Fibroblast of skin of right quadriceps (primary cell): Measurements from ENCODE around the gene RNF144B.
A peak's percentile ranks its signal among the peaks of the same experiment; 100 is the strongest.
"Not testable (repeated sequence)": the region's sequence is repeated elsewhere in the genome, so short reads cannot be mapped to it uniquely, and the experiment has no call there.

Experiments used
- DNase-seq: peaks from one replicate; pipeline ENCODE4 v3.0.0-alpha.2; 2013

Gene RNF144B

DNA sequence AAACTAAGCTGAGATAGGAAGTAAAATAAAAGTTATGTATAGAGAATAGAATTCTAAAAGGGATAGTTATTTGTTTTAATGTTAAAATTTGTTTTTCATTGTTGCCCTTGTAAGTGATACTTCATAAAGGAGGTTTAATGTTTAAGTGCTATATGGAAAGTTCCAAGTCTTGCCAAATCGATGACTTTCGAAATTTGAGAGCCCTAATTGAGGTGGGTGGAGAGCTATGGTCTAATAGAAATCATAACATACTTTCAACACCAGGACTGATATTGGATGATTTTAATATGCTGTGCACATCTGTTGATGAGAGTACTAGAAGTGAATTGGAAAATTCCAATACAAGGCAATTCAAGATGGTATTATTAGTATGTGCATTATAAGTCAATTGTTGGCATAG, 64.6 kb downstream of the RNF144B start:
- no peak for DNase-seq

DNA sequence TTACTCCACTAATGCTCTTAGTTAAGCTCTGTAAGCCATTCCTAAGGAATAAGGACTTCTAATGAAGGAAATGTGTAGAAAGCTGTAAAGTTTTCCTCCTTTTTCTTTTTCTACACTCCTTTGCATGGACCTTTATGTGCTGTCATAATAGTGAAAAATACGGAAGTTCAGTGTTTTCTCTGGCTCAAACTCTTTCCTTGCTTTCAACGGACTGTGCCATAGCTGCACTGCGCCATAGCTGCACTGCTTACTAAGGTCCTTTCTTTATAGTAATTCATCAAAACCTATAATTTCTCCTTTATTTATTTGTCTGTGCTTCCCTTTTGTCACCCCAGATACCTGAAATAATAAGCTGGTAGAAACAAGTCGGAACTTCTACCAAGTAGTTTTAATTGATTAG, 67.3 kb downstream of the RNF144B start:
- no peak for DNase-seq

DNA sequence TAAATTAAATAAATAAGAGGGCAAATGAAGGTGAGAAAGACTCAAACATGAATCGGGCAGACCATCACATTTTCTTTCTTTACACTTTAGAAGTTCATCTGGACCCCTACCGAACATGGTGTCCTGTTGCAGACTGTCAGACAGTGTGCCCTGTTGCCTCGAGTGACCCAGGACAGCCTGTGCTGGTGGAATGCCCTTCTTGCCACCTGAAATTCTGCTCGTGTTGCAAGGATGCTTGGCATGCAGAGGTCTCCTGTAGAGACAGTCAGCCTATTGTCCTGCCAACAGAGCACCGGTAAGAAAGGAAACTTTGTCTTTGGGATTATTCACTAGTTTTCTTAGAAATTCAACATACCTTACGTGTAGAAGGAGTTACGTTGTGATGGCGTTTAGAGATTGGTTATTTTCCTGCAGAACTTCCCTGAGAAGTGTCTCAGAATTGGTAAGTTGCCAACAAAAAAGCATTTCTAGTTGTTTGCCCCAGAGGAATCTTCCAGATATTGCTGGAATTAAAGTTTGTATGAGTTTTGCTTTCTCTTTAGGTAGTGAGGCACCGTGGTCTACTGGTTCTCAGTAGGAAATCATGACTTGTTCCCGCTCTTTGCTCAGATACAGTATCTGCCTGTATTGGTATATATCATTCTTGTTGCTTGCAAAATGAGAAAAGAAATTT, 70.1 kb downstream of the RNF144B start:
- DNase-seq, result no peak

DNA sequence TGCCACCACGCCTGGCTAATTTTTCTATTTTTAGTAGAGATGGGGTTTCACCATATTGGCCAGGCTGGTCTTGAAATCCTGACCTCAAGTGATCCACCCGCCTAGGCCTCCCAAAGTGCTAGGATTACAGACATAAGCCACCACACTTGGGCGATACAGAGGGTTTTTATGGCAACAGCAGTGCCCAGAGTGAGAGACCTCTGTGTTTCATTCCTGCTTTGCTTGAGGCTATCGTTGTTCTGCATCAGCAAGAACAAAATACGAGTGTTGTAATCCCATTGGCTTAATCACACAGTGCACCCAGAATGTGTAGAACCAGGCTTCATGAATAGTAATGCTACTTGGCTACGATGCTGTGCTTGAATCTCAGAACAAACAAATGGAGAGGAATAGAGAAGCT, 70.9 kb downstream of the RNF144B start:
- DNase-seq, result not testable (repeated sequence)

DNA sequence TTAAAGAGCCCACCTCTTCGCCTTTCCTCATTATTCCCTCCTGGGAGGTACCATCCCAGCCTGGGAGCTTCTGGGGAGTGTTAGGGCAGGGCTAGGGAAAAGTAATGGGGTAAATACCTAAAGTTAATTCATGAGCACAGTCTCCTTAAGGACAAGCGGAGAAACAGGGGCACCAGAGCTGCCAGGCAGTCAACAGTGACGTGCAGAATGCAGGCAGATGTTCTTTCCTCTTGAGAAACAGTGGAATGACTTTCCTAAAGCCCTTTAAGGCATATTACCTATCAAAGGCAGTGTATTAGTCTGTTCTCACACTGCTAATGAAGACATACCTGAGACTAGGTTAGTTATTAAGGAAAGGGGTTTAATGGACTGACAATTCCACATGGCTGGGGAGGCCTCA, 76.3 kb downstream of the RNF144B start:
- no peak for DNase-seq

DNA sequence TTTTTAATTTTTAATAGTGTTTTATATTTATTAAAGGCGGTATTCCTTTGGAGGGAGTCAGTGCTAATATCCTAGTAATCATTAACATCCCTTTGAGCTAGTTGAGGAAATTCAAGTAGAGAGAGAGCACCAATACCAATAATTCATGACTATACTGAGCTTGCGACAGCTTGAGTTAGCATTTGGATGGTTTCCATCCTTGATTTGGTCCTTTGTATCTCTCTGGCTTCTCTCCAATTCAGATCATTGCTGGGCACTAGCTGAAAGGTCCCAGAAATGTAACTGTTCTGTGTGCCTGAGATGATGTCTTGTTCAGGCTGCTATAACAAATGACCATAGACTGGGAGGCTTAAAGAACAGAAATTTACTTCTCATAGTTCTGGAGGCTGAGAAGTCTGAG, 77.0 kb downstream of the RNF144B start:
- DNase-seq, result no peak

DNA sequence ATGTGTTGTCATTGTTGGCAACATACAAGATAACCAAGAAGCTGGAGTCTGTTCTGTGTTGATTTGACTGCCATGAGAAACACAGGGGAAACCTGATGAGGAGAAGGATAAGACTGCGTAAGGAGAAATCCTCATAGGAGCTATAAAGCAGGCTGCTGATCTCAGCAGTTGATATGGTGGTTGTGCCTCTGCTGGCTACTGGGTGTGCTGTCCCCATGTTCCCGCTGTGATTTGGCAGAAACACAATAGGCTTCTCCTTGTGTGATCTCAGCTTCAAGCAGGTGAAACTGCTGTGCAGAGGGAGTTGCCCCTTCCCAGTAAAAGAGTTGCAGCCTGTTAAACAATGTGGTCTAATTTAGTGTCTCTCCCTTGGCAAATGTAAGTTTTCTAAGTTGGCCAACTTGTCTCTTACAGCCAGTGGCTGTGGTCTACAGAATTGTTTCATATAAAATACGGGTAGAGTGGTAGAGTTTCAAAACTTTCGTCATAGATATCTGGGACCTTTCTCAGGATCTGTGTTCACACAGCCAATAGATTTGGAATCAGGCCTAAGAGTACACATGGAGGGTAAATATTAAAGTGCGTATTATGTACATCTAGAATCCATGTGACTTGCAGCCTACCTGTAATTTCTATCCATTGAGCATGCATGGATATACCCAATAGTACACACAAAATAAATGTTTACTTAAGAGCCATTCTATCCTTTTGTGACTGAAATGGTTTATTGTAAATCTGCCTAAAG, 78.4 kb downstream of the RNF144B start:
- no peak for DNase-seq

DNA sequence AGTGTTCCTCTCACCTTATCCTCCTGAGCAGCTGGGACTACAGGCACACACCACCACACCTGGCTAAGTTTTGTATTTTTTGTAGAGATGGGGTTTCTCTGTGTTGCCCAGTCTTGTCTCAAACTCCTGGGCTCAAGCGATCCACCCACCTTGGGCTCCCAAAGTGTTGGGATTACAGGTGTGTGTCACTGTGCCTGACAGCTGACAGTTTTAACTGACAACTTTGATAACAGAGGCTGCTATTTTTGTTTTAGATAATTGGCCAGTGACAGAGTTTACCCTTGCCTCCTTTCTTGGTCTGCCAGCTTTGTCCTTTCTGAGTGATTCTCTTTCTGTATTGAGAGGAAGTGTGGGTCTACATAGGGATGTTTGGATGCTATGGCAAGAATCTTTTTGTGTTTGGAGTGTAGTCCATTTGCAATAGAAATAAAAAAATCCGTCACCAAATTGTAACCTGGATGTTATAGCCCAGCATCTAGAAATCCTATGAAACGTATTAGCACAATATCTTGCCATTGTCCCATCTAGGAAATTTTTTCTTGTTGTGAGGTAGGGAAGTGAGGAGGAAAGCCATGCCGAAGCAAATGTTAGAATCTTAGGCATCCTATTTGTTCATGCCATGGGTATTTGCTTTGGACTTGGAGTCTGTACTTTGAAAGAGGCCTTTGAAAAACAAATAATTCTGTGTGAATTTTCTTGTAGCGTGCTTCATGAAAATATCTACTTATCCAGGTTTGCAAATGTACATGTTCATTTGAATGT, 80.8 kb downstream of the RNF144B start:
- no peak for DNase-seq

DNA sequence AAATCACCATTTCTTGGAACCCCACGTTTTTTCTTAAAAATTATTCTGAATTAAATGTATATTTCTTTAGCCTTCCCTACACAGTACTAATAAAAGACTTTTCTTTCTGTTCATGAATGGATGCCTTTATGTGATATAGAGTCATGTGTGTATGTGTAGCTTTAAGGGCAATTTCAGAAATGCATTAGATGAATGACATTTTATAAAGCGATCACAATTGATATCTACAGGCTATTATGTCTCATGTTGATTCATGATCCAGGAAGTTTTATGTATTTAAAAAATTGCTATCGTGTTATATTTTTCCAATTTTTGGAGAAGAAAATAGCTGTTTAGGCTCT, 81.3 kb downstream of the RNF144B start:
- no peak for DNase-seq

DNA sequence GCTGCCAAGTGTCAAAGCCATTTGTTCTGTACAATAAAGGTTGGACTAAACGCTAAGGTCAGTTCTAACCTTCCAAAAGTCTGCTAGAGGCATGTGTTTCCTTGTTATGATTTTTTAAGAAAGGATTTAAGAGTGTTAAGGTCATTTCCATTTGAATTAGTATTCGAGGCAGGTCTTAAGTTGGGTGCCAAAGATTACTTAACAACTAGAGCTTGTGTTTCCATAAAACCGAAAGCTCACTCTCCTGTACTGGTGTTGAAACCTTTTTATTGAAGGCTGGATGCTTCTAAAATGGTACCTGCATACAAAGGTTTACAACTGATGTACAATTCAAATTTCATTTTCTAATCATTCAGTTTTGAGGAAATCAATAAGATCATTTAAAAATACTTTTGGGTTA, 82.4 kb downstream of the RNF144B start:
- no peak for DNase-seq

DNA sequence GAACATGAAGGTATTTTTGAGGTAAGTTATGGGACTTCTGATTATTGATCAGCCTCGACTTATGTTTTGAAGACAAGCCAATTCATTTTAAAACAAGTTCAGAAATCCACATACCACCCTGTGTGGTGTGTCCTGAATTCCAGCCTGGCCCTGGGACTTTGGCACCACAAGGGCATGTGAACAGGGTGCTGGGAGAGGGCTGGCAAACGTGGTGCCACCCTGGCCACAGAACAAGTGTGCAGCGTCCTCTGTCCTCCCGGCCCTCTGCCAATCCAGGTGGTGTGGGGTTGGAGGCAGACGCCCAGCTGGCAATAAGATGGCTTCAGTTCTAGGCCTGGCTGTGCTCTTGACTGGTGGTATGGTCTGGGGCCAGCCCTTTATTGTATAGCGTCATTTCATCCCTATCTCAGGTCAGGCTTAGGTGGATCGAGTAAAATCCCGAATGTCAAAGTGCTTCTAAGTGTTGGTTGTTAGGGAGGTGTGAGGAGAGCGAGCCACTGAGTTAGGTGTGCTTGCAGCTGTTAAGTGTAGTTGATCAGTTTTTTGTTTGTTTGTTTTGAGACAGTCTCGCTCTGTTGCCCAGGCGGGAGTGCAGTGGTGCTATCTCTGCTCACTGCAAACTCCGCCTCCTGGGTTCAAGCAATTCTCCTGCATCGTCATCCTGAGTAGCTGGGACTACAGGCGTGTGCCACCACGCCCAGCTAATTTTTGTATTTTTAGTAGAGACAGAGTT, 84.2 kb downstream of the RNF144B start:
- no peak for DNase-seq

DNA sequence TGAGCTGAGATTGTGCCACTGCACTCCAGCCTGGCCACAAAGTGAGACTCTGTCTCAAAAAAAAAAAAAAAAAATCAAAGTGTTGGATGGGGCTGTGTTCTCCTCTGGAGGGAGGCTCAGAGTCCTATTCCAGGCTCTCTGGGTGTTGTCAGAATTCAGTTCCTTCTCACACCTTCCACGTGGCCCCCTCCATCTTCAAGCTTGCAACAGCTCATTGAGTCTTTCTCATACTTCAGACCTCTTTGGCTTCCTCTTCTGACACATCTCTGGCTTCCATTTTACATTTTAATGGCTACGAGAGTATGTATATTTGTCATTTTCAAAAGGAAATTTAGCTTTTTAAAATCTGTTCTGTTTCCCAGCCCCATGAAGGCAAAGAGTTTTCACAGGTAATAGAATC, 85.8 kb downstream of the RNF144B start:
- DNase-seq, result no peak

DNA sequence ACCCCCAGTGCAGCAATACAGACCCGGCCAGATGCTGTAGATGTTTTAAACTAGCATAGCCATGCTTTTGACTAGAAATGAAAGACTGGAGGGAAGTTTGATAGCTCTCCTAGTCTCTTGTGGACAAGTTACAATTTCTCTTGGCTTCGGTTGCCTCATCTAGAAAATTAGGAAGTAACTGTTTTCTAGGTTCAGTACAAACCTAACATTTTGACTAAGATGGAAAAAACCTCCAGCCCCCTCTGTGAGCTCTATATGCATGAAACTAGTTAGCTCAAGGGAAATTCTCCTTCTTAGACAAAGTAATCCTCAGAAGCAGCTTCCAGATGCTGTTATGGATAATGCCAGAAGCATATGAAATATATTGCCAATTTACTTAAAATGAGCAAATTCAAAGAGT, 86.6 kb downstream of the RNF144B start:
- no peak for DNase-seq

DNA sequence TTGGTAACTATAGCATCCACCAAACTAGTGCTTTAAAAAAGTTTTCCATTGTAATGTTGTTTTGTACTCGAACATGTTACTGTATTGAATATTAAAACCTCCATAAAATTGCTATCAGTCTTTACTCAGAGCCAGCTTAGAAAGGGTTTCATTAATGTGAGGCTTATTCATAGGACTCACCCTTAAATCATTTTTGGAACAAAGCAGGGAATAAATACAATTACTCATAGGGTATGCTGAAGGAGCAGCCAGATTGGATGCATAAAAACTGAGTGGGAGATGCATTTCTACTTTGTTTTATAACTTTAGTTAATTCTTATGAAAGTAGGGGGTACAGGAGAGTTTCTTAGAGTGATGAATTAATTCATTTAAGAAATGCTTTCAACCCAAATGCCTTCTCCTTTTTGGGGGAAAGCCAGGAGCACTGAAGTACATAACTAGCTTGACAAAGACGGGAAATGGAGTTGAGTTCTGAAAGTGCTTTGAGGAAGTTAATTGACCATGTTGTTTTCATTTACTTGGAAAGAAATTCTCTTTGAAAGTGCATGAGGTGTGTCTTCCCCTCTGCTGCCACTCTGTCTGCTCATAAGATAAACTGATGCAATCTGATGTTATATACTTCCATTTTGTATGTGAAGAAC, 90.3 kb downstream of the RNF144B start:
- peak; percentile 37 for DNase-seq

DNA sequence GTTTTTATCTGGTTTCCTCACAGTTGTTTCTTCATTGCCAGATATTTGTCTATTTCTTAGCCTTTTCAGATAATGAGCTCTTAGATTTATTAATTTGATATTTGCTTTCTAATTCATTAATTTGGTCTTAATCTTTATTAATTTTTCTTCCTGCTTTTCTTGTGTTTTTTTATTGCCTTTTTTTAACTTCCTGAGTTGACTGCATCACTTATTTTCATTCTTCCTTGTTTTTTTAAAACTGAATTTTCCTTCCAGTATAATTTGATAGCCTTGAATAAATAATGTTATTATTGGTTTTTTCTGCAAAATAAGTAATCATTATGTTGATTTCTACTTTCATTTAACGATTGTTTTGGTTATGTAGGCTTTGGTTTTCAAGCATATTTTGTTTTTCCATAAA, 91.5 kb downstream of the RNF144B start:
- no peak for DNase-seq

DNA sequence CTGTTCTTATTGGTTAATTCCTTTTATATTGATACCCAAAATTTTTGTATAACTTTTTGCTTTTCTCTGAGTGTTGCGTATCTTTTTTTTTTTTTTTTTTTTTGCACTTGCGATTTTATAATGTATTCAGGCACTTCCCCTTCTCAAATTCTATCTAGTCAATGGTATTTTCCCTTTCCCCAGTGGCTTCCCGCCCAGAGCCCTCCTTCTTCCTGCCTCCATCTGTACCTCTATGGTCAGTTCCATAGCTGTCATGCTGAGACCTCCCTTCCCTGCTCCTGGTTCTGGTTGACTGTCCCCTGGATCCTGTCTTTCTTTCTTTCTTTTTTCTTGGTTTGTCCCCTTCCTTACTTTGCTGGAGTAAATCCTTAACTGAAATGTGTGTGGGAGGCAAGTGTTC, 94.7 kb downstream of the RNF144B start:
- DNase-seq, result no peak

DNA sequence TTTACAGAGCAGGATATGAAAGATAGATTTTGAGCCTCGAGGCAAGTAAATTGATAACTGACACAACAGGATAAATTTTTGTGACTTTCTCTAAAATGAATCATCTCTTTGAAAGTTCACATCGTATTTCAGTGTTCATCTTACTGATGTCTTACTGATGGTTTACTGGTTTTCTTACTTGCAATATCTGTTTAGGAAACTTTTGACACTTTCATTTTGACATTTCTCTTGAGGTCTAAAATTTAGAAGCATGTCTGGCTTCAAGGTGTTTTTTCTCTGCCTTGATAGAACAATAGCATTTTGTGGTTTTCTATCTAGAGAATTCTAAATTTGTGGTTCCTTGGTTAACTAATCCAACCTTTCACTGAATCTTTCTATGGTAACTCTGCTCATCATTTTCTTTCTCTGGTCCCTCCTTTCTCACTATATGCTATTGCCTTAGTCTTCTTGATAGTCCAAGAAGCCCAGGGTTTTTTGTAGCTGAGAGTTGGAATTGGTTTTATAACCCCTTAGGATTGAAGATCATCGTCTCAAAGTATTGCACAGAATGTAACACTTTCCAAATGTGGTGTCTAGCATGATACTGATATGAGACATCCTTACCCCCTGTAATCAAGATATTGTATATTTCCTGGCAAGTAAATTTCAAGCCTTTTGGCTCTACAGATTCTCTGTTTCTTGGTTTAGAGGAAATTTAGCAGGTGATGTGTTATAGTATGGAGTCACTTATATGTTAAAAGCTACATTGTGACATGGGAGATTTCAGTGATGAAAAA, 98.7 kb downstream of the RNF144B start:
- no peak for DNase-seq

DNA sequence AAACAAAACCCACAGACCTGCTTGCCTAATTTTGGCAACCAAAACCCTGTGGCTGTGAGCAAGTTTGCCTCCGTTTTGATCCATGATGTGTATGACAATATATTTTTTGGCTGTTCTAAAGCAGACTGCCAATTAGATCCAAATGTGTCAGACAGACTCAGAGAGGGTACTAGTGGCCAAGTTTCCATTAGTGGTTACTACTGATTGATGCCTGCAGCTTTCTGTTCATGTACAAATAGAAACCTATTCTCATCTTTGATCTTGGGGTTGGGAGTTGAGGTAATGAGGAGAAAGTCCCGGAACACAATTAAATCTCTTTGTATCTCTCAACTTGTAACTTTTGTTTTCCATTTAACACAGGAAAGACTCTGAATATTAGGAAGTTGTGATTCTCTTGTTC, 100.9 kb downstream of the RNF144B start:
- no peak for DNase-seq

DNA sequence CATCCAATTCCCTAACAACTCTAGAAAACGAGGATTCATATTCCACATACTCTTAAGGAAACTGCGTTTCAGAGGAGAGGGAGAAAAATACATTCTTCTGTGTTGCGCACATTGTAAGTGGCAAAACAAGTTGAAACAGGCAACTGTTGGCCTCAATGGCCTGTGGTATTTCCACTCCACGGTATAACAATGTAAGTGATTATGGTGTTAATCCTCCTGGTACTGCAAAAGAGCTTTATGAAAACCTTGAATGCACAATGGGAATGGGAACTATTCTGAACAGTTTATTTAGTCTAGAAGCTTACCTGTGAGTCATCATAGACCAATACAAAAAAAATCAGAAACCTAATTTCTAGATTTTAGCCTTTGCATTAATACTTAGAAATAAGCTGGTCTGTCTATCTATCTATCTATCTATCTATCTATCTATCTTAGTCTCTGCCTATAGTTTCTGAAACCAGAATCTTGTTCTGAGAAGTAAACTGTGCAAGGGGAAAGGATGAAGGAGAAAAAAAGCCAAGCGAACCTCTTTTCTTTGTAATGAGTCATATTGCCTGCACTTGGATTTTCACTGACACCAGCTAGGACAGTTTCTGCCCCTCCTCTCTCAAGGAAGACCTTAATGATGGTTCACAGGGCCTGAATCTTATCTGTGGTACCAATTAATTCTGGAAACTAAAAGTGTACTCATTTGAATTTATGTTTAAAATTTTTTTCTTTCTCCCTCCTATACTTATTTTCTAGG, 101.5 kb downstream of the RNF144B start:
- peak; percentile 25 for DNase-seq

DNA sequence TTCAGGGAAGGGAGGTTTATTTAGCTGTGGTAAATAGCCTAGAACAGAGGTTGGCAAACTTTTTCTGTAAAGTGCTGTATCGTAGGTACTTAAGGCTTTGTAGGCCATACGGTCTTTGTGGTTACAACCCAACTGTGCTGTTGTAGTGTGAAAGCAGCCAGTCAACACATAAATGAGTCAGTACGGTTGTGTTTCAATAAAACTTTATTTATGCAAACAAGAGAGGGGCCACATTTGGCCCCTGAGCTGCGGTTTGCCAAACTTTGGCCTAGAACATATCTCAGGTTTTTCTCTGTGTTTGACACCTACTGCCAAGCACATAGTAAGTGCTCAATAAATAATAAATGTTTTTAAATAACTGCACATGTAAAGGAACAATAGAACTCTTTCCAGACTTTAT, 102.2 kb downstream of the RNF144B start:
- no peak for DNase-seq

DNA sequence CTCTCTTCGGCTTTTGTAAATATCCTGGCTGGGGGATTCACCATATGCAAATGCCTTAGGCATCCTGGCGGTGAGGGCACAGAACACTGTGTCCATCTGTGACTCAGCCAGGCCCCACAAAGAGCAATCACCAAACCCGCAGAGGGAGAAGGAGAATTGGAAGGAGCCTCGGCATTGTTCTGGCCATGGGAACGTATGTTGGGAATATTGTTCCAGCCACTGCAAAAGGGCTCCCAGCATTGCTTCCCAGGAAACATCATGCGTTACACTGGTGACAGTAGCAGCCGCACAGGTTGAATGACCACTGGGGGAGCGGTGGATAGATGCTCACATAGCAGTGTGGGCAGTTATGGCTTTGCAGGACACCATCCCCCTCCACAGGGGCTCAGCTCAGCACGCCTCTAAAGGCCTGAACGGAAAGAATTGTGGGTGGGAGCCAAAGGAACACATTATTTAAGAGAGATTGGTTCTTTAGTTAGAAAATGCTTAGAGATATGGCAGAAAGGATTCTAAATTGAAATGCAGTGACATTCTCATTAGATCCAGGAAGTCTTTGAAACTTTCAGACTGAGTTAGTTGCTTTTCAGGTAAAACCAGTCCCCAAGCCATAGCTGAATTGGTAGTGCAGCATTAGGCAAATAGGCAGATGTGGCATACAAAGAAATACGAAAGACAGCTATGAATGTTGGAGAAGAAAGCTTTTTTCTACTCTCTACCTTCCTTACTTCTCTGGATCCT, 104.3 kb downstream of the RNF144B start:
- DNase-seq, result no peak
